ENCODE data around the gene EPS8. TPM values are rescaled to one million over a fixed set of nuclear protein-coding genes. Genes with fewer than 3 reads are reported as not detected.

EPS8 gene
- total RNA-seq, 1 donor from 2014 or later, result 72.8 TPM

- Histone ChIP-seq H3K27me3 (ENCODE audit: low read depth) (no peaks in the 10 kb centered on the region), H3K9me3 (no peaks in the 10 kb centered on the region), H3K4me1 (peaks cover 27% of the 10 kb centered on the region), H3K4me3 (no peak overlapping the region), H3K27ac (peak overlapping the region; percentile 60), H3K36me3 (no peaks in the 10 kb centered on the region)
- no peak for TF ChIP-seq CTCF (IDR thresholded peaks at IDR 0.05)
- DNase-seq (no peak), ATAC-seq (no peak)
- intact Hi-C loops (cut with DNase I), result no loop called here
These were observed 71.1 kb downstream of the EPS8 start for GRCh38 chr12:15717940-15718567.

- Histone ChIP-seq H3K36me3 (no peaks in the 10 kb centered on the region), H3K9me3 (no peaks in the 10 kb centered on the region), H3K4me3 (no peak overlapping the region), H3K27ac (no peak overlapping the region), H3K27me3 (ENCODE audit: low read depth) (no peaks in the 10 kb centered on the region), H3K4me1 (peaks cover 27% of the 10 kb centered on the region)
- intact Hi-C loops (cut with DNase I), result no loop called here
- no peak for TF ChIP-seq CTCF (IDR thresholded peaks at IDR 0.05)
- ATAC-seq (no peak), DNase-seq (no peak)
These were observed 72.6 kb downstream of the EPS8 start for GRCh38 chr12:15716581-15716980.

GRCh38 chr12:15714256-15714655 lies 74.9 kb downstream of the EPS8 start:
- ATAC-seq, result no peak
- TF ChIP-seq CTCF (IDR thresholded peaks at IDR 0.05), result no peak

GRCh38 chr12:15712823-15713660 lies 76.1 kb downstream of the EPS8 start:
- no peak for TF ChIP-seq CTCF (IDR thresholded peaks at IDR 0.05)
- no peaks in the 10 kb centered on the region for H3K27me3 ChIP-seq (ENCODE audit: low read depth)
- ATAC-seq, result peak; percentile 94
- peak overlapping the region; percentile 33 for H3K27ac ChIP-seq
- peak overlapping the region; percentile 6 for H3K4me3 ChIP-seq
- no peaks in the 10 kb centered on the region for H3K36me3 ChIP-seq
- intact Hi-C loops (cut with DNase I), result no loop called here
- H3K9me3 ChIP-seq, result no peaks in the 10 kb centered on the region
- peak; percentile 54 for DNase-seq
- peaks cover 20% of the 10 kb centered on the region for H3K4me1 ChIP-seq

More at GRCh38 chr12:15714256-15714655, 74.9 kb downstream of the EPS8 start:
- H3K4me3 ChIP-seq, result no peak overlapping the region
- H3K4me1 ChIP-seq, result peaks cover 18% of the 10 kb centered on the region
- no peaks in the 10 kb centered on the region for H3K9me3 ChIP-seq
- H3K27me3 ChIP-seq (ENCODE audit: low read depth), result no peaks in the 10 kb centered on the region
- no peak for DNase-seq
- H3K27ac ChIP-seq, result no peak overlapping the region
- H3K36me3 ChIP-seq, result no peaks in the 10 kb centered on the region
- intact Hi-C loops (cut with DNase I), result no loop called here

GRCh38 chr12:15712160-15712559 lies 77.0 kb downstream of the EPS8 start:
- no peak for DNase-seq
- H3K36me3 ChIP-seq, result no peaks in the 10 kb centered on the region
- no peaks in the 10 kb centered on the region for H3K9me3 ChIP-seq
- no peak for ATAC-seq
- no peak for TF ChIP-seq CTCF (IDR thresholded peaks at IDR 0.05)
- peaks cover 15% of the 10 kb centered on the region for H3K4me1 ChIP-seq
- intact Hi-C loops (cut with DNase I), result no loop called here
- H3K4me3 ChIP-seq, result peak overlapping the region; percentile 6
- H3K27me3 ChIP-seq (ENCODE audit: low read depth), result no peaks in the 10 kb centered on the region
- H3K27ac ChIP-seq, result peak overlapping the region; percentile 33

All from lower lobe of right lung (tissue), 2 donors.